Aorta (tissue), 5 donors: Measurements from ENCODE around the gene ZNRF4. TPM values are rescaled to one million over a fixed set of nuclear protein-coding genes. Genes with fewer than 3 reads are reported as not detected.

Experiments
- ATAC-seq: fragments of 200-7000 bp; cut with Tn5 transposase; one replicate; pipeline ENCODE4 v1.9.1; 2022; ENCODE audit warnings: moderate library complexity; ENCODE audit not compliant: low FRiP score
- DNase-seq, 2 donors: peaks; one replicate each; pipeline ENCODE4 v3.0.0-alpha.2; 2020
- H3K27ac ChIP-seq, 2 donors: one replicate each; pipeline ENCODE4 v1.5.1; 2013; ENCODE audit warnings: low read length in 2 of 2, mild to moderate bottlenecking in 2 of 2, moderate library complexity in 2 of 2, control low read depth in 1 of 2, inconsistent platforms in 1 of 2, low read depth in 1 of 2
- H3K27me3 ChIP-seq, 2 donors: one replicate each; pipeline ENCODE4 v1.6.1; 2013; ENCODE audit warnings: control low read depth in 1 of 2, low read length in 1 of 2, mild to moderate bottlenecking in 1 of 2, moderate library complexity in 1 of 2; ENCODE audit not compliant: insufficient read depth in 2 of 2, control insufficient read depth in 1 of 2
- H3K36me3 ChIP-seq, 2 donors: one replicate each; pipeline ENCODE4 v1.6.1; 2013; ENCODE audit warnings: control low read depth in 1 of 2, low read length in 1 of 2, mild to moderate bottlenecking in 1 of 2; ENCODE audit not compliant: insufficient read depth in 2 of 2, control insufficient read depth in 1 of 2
- H3K4me1 ChIP-seq, 2 donors: one replicate each; pipeline ENCODE4 v1.6.1; 2013; ENCODE audit warnings: low read length in 2 of 2, control low read depth in 1 of 2, mild to moderate bottlenecking in 1 of 2, moderate library complexity in 1 of 2; ENCODE audit not compliant: insufficient read depth in 2 of 2, control insufficient read depth in 1 of 2
- H3K4me3 ChIP-seq, 2 donors: one replicate each; pipeline ENCODE4 v1.5.1; 2013; ENCODE audit warnings: low read length in 2 of 2, control low read depth in 1 of 2, mild to moderate bottlenecking in 1 of 2
- H3K9me3 ChIP-seq: one replicate; pipeline ENCODE4 v1.6.1; 2013; ENCODE audit warnings: mild to moderate bottlenecking, low read length; ENCODE audit not compliant: control insufficient read depth
- WGBS, 2 donors: extraction: QIAGEN DNeasy Blood & Tissue Kit; methylation state at CpG; one replicate each; pipeline ENCODE4 v1.1.7; 2013; 5-methylcytosine and 5-hydroxymethylcytosine counted together
- intact Hi-C, 2 donors: fragments of 100-400 bp; cut with DNase I; formaldehyde crosslinking; loops; one replicate each; pipeline versions ENCODE4 v1.14.2 to v1.15.0; 2022
- polyA plus RNA-seq, 2 donors: library from polyadenylated mRNA; stranded (reverse); fragments of 200-250 nt; gene quantifications; one replicate each; pipeline ENCODE4 v1.2.3, GENCODE V29; 2013
- total RNA-seq, 2 donors: library from RNA; stranded (reverse); fragmentation: NEBNext Ultra II Directional; extraction: Animal tissue kit (Norgen Biotek cat#: 25700); gene quantifications; one replicate each; pipeline ENCODE4 v1.2.1, GENCODE V29; 2021
- donor health status: healthy with polysubstance abuse.
- donor health status: Bipolar disorder and iron deficiency.
- donor health status: DM: no; HTN: no; CAD: no.
- donor health status: DM: no; HTN: no; CAD: no.
- donor health status: DM: yes; HTN: yes; CAD: no.

Gene ZNRF4
- total and polyA plus RNA-seq, 4 donors, result not detected

GRCh38 chr19:5458420-5458819 is 3.2 kb downstream of the ZNRF4 start:
- Histone ChIP-seq H3K27me3 (no peaks in the 10 kb centered on the region), H3K4me3 (no peak overlapping the region), H3K36me3 (no peaks in the 10 kb centered on the region), H3K9me3 (peaks cover 2% of the 10 kb centered on the region), H3K4me1 (no peaks in the 10 kb centered on the region), H3K27ac (no peak overlapping the region)
- no peak for DNase-seq
- WGBS, 2 donors, result 89 to 91% methylated on average over 7 of the region's 7 CpGs
- ATAC-seq, result no peak
- intact Hi-C loops, result no loop called here

GRCh38 chr19:5459360-5459759 is 4.1 kb downstream of the ZNRF4 start:
- no peaks in the 10 kb centered on the region for H3K36me3 ChIP-seq
- WGBS, 2 donors, result 58 to 63% methylated on average over 6 of the region's 6 CpGs
- peaks cover 2% of the 10 kb centered on the region for H3K9me3 ChIP-seq
- H3K27me3 ChIP-seq, result no peaks in the 10 kb centered on the region
- DNase-seq, result no peak
- intact Hi-C loops, result no loop called here
- H3K4me3 ChIP-seq, result no peak overlapping the region
- no peak for ATAC-seq
- H3K27ac ChIP-seq, result no peak overlapping the region
- no peaks in the 10 kb centered on the region for H3K4me1 ChIP-seq

GRCh38 chr19:5460748-5461147 is 5.5 kb downstream of the ZNRF4 start:
- ATAC-seq, result no peak
- Histone ChIP-seq H3K4me1 (no peaks in the 10 kb centered on the region), H3K9me3 (peaks cover 2% of the 10 kb centered on the region), H3K27me3 (no peaks in the 10 kb centered on the region), H3K36me3 (no peaks in the 10 kb centered on the region), H3K4me3 (no peak overlapping the region), H3K27ac (no peak overlapping the region)
- no peak for DNase-seq
- intact Hi-C loops, result no loop called here
- 72 to 73% methylated on average over 3 of the region's 3 CpGs for WGBS, 2 donors

GRCh38 chr19:5463959-5464358 is 8.7 kb downstream of the ZNRF4 start:
- Histone ChIP-seq H3K4me3 (no peak overlapping the region), H3K36me3 (no peaks in the 10 kb centered on the region), H3K27me3 (no peaks in the 10 kb centered on the region), H3K27ac (no peak overlapping the region), H3K4me1 (no peaks in the 10 kb centered on the region), H3K9me3 (peaks cover 2% of the 10 kb centered on the region)
- intact Hi-C loops, result no loop called here
- 45 to 47% methylated on average over 3 of the region's 3 CpGs for WGBS, 2 donors
- ATAC-seq (no peak), DNase-seq (no peak)

- no peak overlapping the region for H3K4me3 ChIP-seq
- H3K9me3 ChIP-seq, result no peaks in the 10 kb centered on the region
- DNase-seq (no peak), ATAC-seq (no peak)
- no peak overlapping the region for H3K27ac ChIP-seq
- H3K36me3 ChIP-seq, result no peaks in the 10 kb centered on the region
- H3K27me3 ChIP-seq, result no peaks in the 10 kb centered on the region
- intact Hi-C loops, result no loop called here
- H3K4me1 ChIP-seq, result no peaks in the 10 kb centered on the region
- WGBS, 2 donors, result 66 to 73% methylated on average over 7 of the region's 7 CpGs
These were observed 10.9 kb downstream of the ZNRF4 start for GRCh38 chr19:5466072-5466471.

GRCh38 chr19:5466814-5467291 is 11.6 kb downstream of the ZNRF4 start:
- intact Hi-C loops, result no loop called here
- no peak for ATAC-seq
- no peak overlapping the region for H3K27ac ChIP-seq
- DNase-seq, result no peak
- H3K9me3 ChIP-seq, result no peaks in the 10 kb centered on the region
- no peaks in the 10 kb centered on the region for H3K27me3 ChIP-seq
- 9 to 11% methylated on average over 12 of the region's 12 CpGs for WGBS, 2 donors
- H3K36me3 ChIP-seq, result no peaks in the 10 kb centered on the region
- H3K4me3 ChIP-seq, result no peak overlapping the region
- no peaks in the 10 kb centered on the region for H3K4me1 ChIP-seq

GRCh38 chr19:5470264-5470671 is 15.1 kb downstream of the ZNRF4 start:
- no peaks in the 10 kb centered on the region for H3K9me3 ChIP-seq
- no peak for ATAC-seq
- no peak for DNase-seq
- no peaks in the 10 kb centered on the region for H3K27me3 ChIP-seq
- H3K4me3 ChIP-seq, result no peak overlapping the region
- H3K36me3 ChIP-seq, result no peaks in the 10 kb centered on the region
- H3K27ac ChIP-seq, result no peak overlapping the region
- 67 to 69% methylated on average over 12 of the region's 12 CpGs for WGBS, 2 donors
- intact Hi-C loops, result no loop called here
- no peaks in the 10 kb centered on the region for H3K4me1 ChIP-seq

GRCh38 chr19:5472286-5472685 is 17.1 kb downstream of the ZNRF4 start:
- Histone ChIP-seq H3K9me3 (no peaks in the 10 kb centered on the region), H3K4me1 (no peaks in the 10 kb centered on the region), H3K27me3 (no peaks in the 10 kb centered on the region), H3K27ac (no peak overlapping the region), H3K36me3 (no peaks in the 10 kb centered on the region), H3K4me3 (no peak overlapping the region)
- ATAC-seq (no peak), DNase-seq (no peak)
- 68 to 74% methylated on average over 16 of the region's 16 CpGs for WGBS, 2 donors
- intact Hi-C loops, result no loop called here

- intact Hi-C loops, result no loop called here
- no peaks in the 10 kb centered on the region for H3K36me3 ChIP-seq
- no peak overlapping the region for H3K4me3 ChIP-seq
- WGBS, 2 donors, result 59 to 63% methylated on average over 5 of the region's 5 CpGs
- ATAC-seq (no peak), DNase-seq (no peak)
- H3K9me3 ChIP-seq, result no peaks in the 10 kb centered on the region
- no peaks in the 10 kb centered on the region for H3K4me1 ChIP-seq
- H3K27ac ChIP-seq, result no peak overlapping the region
- no peaks in the 10 kb centered on the region for H3K27me3 ChIP-seq
These were observed 18.4 kb downstream of the ZNRF4 start for GRCh38 chr19:5473646-5474045.
